ENCODE results near the gene UFSP1. TPM values are rescaled to one million over a fixed set of nuclear protein-coding genes. Genes with fewer than 3 reads are reported as not detected.
A peak's percentile ranks its signal among the peaks of the same experiment; 100 is the strongest.

Gene UFSP1
- total and polyA plus RNA-seq, 2 of the 13 experiments (the other 11 are each of a cell fraction or from before 2014, with no cell fraction given) = 0.65 to 3.3 TPM

- TF ChIP-seq, protein P1, sequence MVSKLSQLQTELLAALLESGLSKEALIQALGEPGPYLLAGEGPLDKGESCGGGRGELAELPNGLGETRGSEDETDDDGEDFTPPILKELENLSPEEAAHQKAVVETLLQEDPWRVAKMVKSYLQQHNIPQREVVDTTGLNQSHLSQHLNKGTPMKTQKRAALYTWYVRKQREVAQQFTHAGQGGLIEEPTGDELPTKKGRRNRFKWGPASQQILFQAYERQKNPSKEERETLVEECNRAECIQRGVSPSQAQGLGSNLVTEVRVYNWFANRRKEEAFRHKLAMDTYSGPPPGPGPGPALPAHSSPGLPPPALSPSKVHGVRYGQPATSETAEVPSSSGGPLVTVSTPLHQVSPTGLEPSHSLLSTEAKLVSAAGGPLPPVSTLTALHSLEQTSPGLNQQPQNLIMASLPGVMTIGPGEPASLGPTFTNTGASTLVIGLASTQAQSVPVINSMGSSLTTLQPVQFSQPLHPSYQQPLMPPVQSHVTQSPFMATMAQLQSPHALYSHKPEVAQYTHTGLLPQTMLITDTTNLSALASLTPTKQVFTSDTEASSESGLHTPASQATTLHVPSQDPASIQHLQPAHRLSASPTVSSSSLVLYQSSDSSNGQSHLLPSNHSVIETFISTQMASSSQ (IDR thresholded peaks at IDR 0.05; ENCODE audit: low read depth) = no peak
- TF ChIP-seq, protein P1 (CRISPR knock-in tag; IDR thresholded peaks at IDR 0.05; ENCODE audit: borderline replicate concordance) = no peak; the same call in 1 of the 2 replicates
- TF ChIP-seq, protein P2, sequence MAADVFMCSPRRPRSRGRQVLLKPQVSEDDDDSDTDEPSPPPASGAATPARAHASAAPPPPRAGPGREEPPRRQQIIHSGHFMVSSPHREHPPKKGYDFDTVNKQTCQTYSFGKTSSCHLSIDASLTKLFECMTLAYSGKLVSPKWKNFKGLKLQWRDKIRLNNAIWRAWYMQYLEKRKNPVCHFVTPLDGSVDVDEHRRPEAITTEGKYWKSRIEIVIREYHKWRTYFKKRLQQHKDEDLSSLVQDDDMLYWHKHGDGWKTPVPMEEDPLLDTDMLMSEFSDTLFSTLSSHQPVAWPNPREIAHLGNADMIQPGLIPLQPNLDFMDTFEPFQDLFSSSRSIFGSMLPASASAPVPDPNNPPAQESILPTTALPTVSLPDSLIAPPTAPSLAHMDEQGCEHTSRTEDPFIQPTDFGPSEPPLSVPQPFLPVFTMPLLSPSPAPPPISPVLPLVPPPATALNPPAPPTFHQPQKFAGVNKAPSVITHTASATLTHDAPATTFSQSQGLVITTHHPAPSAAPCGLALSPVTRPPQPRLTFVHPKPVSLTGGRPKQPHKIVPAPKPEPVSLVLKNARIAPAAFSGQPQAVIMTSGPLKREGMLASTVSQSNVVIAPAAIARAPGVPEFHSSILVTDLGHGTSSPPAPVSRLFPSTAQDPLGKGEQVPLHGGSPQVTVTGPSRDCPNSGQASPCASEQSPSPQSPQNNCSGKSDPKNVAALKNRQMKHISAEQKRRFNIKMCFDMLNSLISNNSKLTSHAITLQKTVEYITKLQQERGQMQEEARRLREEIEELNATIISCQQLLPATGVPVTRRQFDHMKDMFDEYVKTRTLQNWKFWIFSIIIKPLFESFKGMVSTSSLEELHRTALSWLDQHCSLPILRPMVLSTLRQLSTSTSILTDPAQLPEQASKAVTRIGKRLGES (CRISPR knock-in tag; IDR thresholded peaks at IDR 0.05; ENCODE audit: borderline replicate concordance) = no peak
- TF ChIP-seq ZNF329 (CRISPR knock-in tag; IDR thresholded peaks at IDR 0.05; ENCODE audit: low read depth) = no peak; the same call in 1 of the 2 replicates
- no peak for TF ChIP-seq DMTF1 (CRISPR knock-in tag; IDR thresholded peaks at IDR 0.05)
- no peak for TF ChIP-seq CREM (IDR thresholded peaks at IDR 0.05)
- no peak for TF ChIP-seq CREM (CRISPR knock-in tag; IDR thresholded peaks at IDR 0.05)
- TF ChIP-seq ZNF382 (CRISPR knock-in tag; IDR thresholded peaks at IDR 0.05; ENCODE audit: borderline replicate concordance) = no peak
- TF ChIP-seq, protein P3, sequence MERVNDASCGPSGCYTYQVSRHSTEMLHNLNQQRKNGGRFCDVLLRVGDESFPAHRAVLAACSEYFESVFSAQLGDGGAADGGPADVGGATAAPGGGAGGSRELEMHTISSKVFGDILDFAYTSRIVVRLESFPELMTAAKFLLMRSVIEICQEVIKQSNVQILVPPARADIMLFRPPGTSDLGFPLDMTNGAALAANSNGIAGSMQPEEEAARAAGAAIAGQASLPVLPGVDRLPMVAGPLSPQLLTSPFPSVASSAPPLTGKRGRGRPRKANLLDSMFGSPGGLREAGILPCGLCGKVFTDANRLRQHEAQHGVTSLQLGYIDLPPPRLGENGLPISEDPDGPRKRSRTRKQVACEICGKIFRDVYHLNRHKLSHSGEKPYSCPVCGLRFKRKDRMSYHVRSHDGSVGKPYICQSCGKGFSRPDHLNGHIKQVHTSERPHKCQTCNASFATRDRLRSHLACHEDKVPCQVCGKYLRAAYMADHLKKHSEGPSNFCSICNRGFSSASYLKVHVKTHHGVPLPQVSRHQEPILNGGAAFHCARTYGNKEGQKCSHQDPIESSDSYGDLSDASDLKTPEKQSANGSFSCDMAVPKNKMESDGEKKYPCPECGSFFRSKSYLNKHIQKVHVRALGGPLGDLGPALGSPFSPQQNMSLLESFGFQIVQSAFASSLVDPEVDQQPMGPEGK (CRISPR knock-in tag; IDR thresholded peaks at IDR 0.05) = peak; percentile 51; the same call in 1 of the 2 replicates
- TF ChIP-seq, protein P4, sequence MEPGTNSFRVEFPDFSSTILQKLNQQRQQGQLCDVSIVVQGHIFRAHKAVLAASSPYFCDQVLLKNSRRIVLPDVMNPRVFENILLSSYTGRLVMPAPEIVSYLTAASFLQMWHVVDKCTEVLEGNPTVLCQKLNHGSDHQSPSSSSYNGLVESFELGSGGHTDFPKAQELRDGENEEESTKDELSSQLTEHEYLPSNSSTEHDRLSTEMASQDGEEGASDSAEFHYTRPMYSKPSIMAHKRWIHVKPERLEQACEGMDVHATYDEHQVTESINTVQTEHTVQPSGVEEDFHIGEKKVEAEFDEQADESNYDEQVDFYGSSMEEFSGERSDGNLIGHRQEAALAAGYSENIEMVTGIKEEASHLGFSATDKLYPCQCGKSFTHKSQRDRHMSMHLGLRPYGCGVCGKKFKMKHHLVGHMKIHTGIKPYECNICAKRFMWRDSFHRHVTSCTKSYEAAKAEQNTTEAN (CRISPR knock-in tag; conservative IDR thresholded peaks at IDR 0.05) = 0 out of 2 replicates have a peak, but pooled peaks have one; percentile 52
- peak; percentile 50; the same call in 1 of the 2 replicates for TF ChIP-seq ZNF768 (CRISPR knock-in tag; IDR thresholded peaks at IDR 0.05)
- TF ChIP-seq RFX3 (CRISPR knock-in tag; IDR thresholded peaks at IDR 0.05) = no peak
- TF ChIP-seq, protein P5, sequence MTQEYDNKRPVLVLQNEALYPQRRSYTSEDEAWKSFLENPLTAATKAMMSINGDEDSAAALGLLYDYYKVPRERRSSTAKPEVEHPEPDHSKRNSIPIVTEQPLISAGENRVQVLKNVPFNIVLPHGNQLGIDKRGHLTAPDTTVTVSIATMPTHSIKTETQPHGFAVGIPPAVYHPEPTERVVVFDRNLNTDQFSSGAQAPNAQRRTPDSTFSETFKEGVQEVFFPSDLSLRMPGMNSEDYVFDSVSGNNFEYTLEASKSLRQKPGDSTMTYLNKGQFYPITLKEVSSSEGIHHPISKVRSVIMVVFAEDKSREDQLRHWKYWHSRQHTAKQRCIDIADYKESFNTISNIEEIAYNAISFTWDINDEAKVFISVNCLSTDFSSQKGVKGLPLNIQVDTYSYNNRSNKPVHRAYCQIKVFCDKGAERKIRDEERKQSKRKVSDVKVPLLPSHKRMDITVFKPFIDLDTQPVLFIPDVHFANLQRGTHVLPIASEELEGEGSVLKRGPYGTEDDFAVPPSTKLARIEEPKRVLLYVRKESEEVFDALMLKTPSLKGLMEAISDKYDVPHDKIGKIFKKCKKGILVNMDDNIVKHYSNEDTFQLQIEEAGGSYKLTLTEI (CRISPR knock-in tag; conservative IDR thresholded peaks at IDR 0.05) = no peak; the same call in 1 of the 2 replicates
Observed at GRCh38 chr7:100888988-100889750, at the start of gene UFSP1 (continued).

Data from HepG2 (cell line).